Mesenchymal stem cell (in vitro differentiated cells and primary cell): ENCODE results near the gene ANKS1A.
"Not testable (repeated sequence)": the region's sequence is repeated elsewhere in the genome, so short reads cannot be mapped to it uniquely, and the experiment has no call there.

Experiments
- DNase-seq: peaks from one replicate; pipeline ENCODE4 v3.0.0-alpha.2; 2013
- H2AFZ ChIP-seq: one replicate; pipeline ENCODE4 v1.6.1; 2013; ENCODE audit warnings: low read depth, mild to moderate bottlenecking, control low read depth, inconsistent platforms, low read length, moderate library complexity
- H2AK5ac ChIP-seq: 2 replicates; pipeline ENCODE4 v1.6.1; 2013; ENCODE audit warnings: low read length, moderate library complexity, mild to moderate bottlenecking, inconsistent platforms; ENCODE audit not compliant: severe bottlenecking
- H2BK120ac ChIP-seq: one replicate; pipeline ENCODE4 v1.6.1; 2013; ENCODE audit warnings: low read depth, mild to moderate bottlenecking, inconsistent platforms, low read length, moderate library complexity
- H2BK12ac ChIP-seq, 2 experiments: one replicate each; pipeline ENCODE4 v1.6.1; 2013; ENCODE audit warnings: inconsistent platforms in 2 of 2, low read length in 2 of 2, mild to moderate bottlenecking in 2 of 2, moderate library complexity in 2 of 2, control low read depth in 1 of 2
- H2BK15ac ChIP-seq: one replicate; pipeline ENCODE4 v1.6.1; 2013; ENCODE audit warnings: mild to moderate bottlenecking, low read depth, inconsistent platforms; ENCODE audit not compliant: poor library complexity, severe bottlenecking
- H2BK5ac ChIP-seq: 2 replicates; pipeline ENCODE4 v1.6.1; 2013; ENCODE audit warnings: low read depth, mild to moderate bottlenecking, low read length, control low read depth, inconsistent platforms; ENCODE audit not compliant: poor library complexity, severe bottlenecking
- H3K14ac ChIP-seq, 2 experiments: one replicate each; pipeline ENCODE4 v1.6.1; 2013; ENCODE audit warnings: inconsistent platforms in 2 of 2, low read length in 2 of 2, control low read depth in 1 of 2, mild to moderate bottlenecking in 1 of 2, moderate library complexity in 1 of 2
- H3K18ac ChIP-seq, 2 experiments: one replicate each; pipeline ENCODE4 v1.6.1; 2013; ENCODE audit warnings: inconsistent platforms in 2 of 2, low read length in 2 of 2, control low read depth in 1 of 2, low read depth in 1 of 2, mild to moderate bottlenecking in 1 of 2
- H3K23ac ChIP-seq, 2 experiments: one replicate each; pipeline ENCODE4 v1.6.1; 2013; ENCODE audit warnings: inconsistent platforms in 2 of 2, low read length in 2 of 2, mild to moderate bottlenecking in 2 of 2, moderate library complexity in 2 of 2, control low read depth in 1 of 2
- H3K27ac ChIP-seq: 2 replicates; pipeline ENCODE4 v1.5.1; 2013; ENCODE audit warnings: mild to moderate bottlenecking, moderate library complexity, low read length, control low read depth, inconsistent platforms; ENCODE audit not compliant: poor library complexity, severe bottlenecking
- H3K27me3 ChIP-seq, 2 experiments: 2 replicates each; pipeline versions ENCODE4 v1.6.1 to v1.7.0; 2013; ENCODE audit warnings: low read length in 2 of 2, mild to moderate bottlenecking in 2 of 2, moderate library complexity in 2 of 2, control low read depth in 1 of 2, inconsistent platforms in 1 of 2; ENCODE audit not compliant: control insufficient read depth in 1 of 2, insufficient read depth in 1 of 2
- H3K36me3 ChIP-seq, 2 experiments: 2 replicates each; pipeline versions ENCODE4 v1.6.1 to v1.7.0; 2013; ENCODE audit warnings: low read length in 2 of 2, control low read depth in 1 of 2, inconsistent platforms in 1 of 2, low read depth in 1 of 2, mild to moderate bottlenecking in 1 of 2; ENCODE audit not compliant: insufficient read depth in 2 of 2, control insufficient read depth in 1 of 2
- H3K4ac ChIP-seq, 2 experiments: one replicate each; pipeline ENCODE4 v1.6.1; 2013; ENCODE audit warnings: inconsistent platforms in 2 of 2, low read length in 2 of 2, mild to moderate bottlenecking in 2 of 2, moderate library complexity in 2 of 2, control low read depth in 1 of 2, low read depth in 1 of 2
- H3K4me1 ChIP-seq: 2 replicates; pipeline ENCODE4 v1.6.1; 2013; ENCODE audit warnings: low read depth, low read length, control low read depth; ENCODE audit not compliant: control insufficient read depth, insufficient read depth
- H3K4me2 ChIP-seq: 2 replicates; pipeline ENCODE4 v1.6.1; 2013; ENCODE audit warnings: low read length, mild to moderate bottlenecking, inconsistent platforms; ENCODE audit not compliant: poor library complexity, severe bottlenecking
- H3K4me3 ChIP-seq, 2 experiments: 2 replicates each; pipeline versions ENCODE4 v1.5.1 to v1.7.0; 2013; ENCODE audit warnings: low read length in 2 of 2, mild to moderate bottlenecking in 2 of 2, control low read depth in 1 of 2, low read depth in 1 of 2; ENCODE audit not compliant: insufficient read depth in 1 of 2
- H3K79me1 ChIP-seq: replicated peaks from 2 replicates; pipeline ENCODE4 v1.6.1; 2013; ENCODE audit warnings: mild to moderate bottlenecking, control low read depth, low read length, inconsistent platforms; ENCODE audit not compliant: poor library complexity, severe bottlenecking
- H3K9ac ChIP-seq: 2 replicates; pipeline ENCODE4 v1.7.0; 2013; ENCODE audit warnings: mild to moderate bottlenecking, low read length, moderate library complexity
- H3K9me3 ChIP-seq: 2 replicates; pipeline ENCODE4 v1.7.0; 2013; ENCODE audit warnings: mild to moderate bottlenecking, low read length; ENCODE audit not compliant: control insufficient read depth
- H4K8ac ChIP-seq: one replicate; pipeline ENCODE4 v1.6.1; 2013; ENCODE audit warnings: inconsistent platforms, mild to moderate bottlenecking, low read length, moderate library complexity
- H4K91ac ChIP-seq: one replicate; pipeline ENCODE4 v1.6.1; 2013; ENCODE audit warnings: mild to moderate bottlenecking, low read length, inconsistent platforms
- WGBS: methylation state at CpG from one replicate; pipeline ENCODE4 v1.1.7; 2013; ENCODE audit warnings: mixed read lengths; 5-methylcytosine and 5-hydroxymethylcytosine counted together

ANKS1A gene

GRCh38 chr6:35138191-35138590 lies 249.1 kb downstream of the ANKS1A start:
- not testable (repeated sequence) for H3K9me3 ChIP-seq, H3K4me2 ChIP-seq, H3K4me1 ChIP-seq, H4K91ac ChIP-seq, H3K36me3 ChIP-seq, H2BK5ac ChIP-seq, H3K27ac ChIP-seq, H3K14ac ChIP-seq, H3K4ac ChIP-seq, H2BK15ac ChIP-seq, H2BK120ac ChIP-seq, DNase-seq, H3K9ac ChIP-seq, H4K8ac ChIP-seq, H2AFZ ChIP-seq, H3K79me1 ChIP-seq, H2BK12ac ChIP-seq, H3K4me3 ChIP-seq, H2AK5ac ChIP-seq, H3K18ac ChIP-seq, H3K27me3 ChIP-seq, H3K23ac ChIP-seq
- 94% methylated on average over 1 of the region's 3 CpGs for WGBS

GRCh38 chr6:35139470-35139869 lies 250.4 kb downstream of the ANKS1A start:
- peaks cover 1% of the 10 kb centered on the region for H3K4me1 ChIP-seq
- no peak overlapping the region for H4K91ac ChIP-seq
- H3K4me3 ChIP-seq, result no peak overlapping the region
- no peak overlapping the region for H2BK15ac ChIP-seq
- H2BK12ac ChIP-seq, result no peak overlapping the region
- H3K23ac ChIP-seq, result no peak overlapping the region
- no peak overlapping the region for H2AK5ac ChIP-seq
- H3K18ac ChIP-seq, result no peak overlapping the region
- H3K79me1 ChIP-seq, result no peaks in the 10 kb centered on the region
- DNase-seq, result no peak
- H3K9me3 ChIP-seq, result no peaks in the 10 kb centered on the region
- H3K9ac ChIP-seq, result no peak overlapping the region
- H3K4ac ChIP-seq, result no peak overlapping the region
- no peak overlapping the region for H3K27ac ChIP-seq
- H3K27me3 ChIP-seq, result no peaks in the 10 kb centered on the region
- no peak overlapping the region for H3K4me2 ChIP-seq
- no peak overlapping the region for H4K8ac ChIP-seq
- no peak overlapping the region for H2BK120ac ChIP-seq
- no peaks in the 10 kb centered on the region for H3K36me3 ChIP-seq
- 20% methylated on average over 1 of the region's 2 CpGs for WGBS
- H3K14ac ChIP-seq, result no peak overlapping the region
- no peak overlapping the region for H2BK5ac ChIP-seq
- no peak overlapping the region for H2AFZ ChIP-seq

DNA sequence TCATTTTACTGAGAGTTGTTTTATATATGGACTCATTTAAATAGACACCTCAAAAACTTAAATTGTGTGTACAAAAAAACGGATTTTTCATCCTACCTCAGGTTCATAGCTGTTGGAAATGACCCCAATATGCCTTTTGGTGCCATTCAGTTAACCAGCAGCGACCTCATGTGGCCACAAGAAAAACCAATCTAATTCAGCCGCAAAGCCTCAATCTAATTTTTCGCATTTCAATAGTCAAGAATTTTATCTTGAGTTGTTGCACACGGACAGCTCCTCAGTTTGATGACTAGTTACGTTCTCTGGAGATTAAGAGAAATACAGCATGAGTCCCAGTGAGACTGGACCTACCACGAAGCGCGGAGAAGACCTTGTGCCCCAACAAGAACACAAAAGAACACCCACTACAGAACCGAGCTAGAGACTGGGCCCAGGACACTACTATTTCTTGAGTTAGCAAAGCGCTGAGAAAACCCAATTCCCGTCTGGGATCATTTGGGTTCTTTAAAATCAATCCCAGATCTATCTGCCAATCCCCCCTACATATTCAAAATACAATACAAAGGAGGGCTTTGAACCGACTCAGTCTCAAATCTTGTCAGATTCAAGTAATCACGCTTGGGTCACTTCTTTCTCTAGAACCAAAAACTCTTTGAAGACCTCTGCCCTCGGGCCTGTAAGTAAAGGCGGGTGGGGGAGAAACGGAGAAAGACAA lies 251.0 kb downstream of the ANKS1A start:
- 31% methylated on average over 13 of the region's 17 CpGs for WGBS

GRCh38 chr6:35140639-35141006 lies 251.6 kb downstream of the ANKS1A start:
- no peaks in the 10 kb centered on the region for H3K36me3 ChIP-seq
- no peaks in the 10 kb centered on the region for H3K9me3 ChIP-seq
- H3K27ac ChIP-seq, result no peak overlapping the region
- H3K4me3 ChIP-seq, result no peak overlapping the region
- H2AFZ ChIP-seq, result no peak overlapping the region
- H3K4me1 ChIP-seq, result peaks cover 1% of the 10 kb centered on the region
- no peak overlapping the region for H3K9ac ChIP-seq
- WGBS, result 71% methylated on average over 13 of the region's 15 CpGs
- H2AK5ac ChIP-seq, result no peak overlapping the region
- peak overlapping the region; percentile 96 for H2BK15ac ChIP-seq
- H3K18ac ChIP-seq, result no peak overlapping the region
- H2BK5ac ChIP-seq, result no peak overlapping the region
- no peak for DNase-seq
- H3K4me2 ChIP-seq, result no peak overlapping the region
- peak overlapping the region; percentile 46 for H4K91ac ChIP-seq
- H3K27me3 ChIP-seq, result no peaks in the 10 kb centered on the region
- no peak overlapping the region for H3K23ac ChIP-seq
- no peak overlapping the region for H2BK120ac ChIP-seq
- H4K8ac ChIP-seq, result no peak overlapping the region
- no peak overlapping the region for H3K14ac ChIP-seq
- no peak overlapping the region for H3K4ac ChIP-seq
- no peaks in the 10 kb centered on the region for H3K79me1 ChIP-seq
- H2BK12ac ChIP-seq, result no peak overlapping the region

More for the DNA sequence above, 251.0 kb downstream of the ANKS1A start:
- Histone ChIP-seq H3K4me3 (no peak overlapping the region), H4K8ac (no peak overlapping the region), H3K27me3 (no peaks in the 10 kb centered on the region), H2AK5ac (no peak overlapping the region), H3K18ac (no peak overlapping the region), H3K27ac (no peak overlapping the region), H3K9ac (no peak overlapping the region), H4K91ac (no peak overlapping the region), H2BK120ac (no peak overlapping the region), H3K36me3 (no peaks in the 10 kb centered on the region), H2BK15ac (no peak overlapping the region), H3K4me1 (peaks cover 1% of the 10 kb centered on the region), H3K14ac (no peak overlapping the region), H3K9me3 (no peaks in the 10 kb centered on the region), H2BK5ac (no peak overlapping the region), H3K23ac (no peak overlapping the region), H2BK12ac (no peak overlapping the region), H3K4me2 (no peak overlapping the region), H3K4ac (peak overlapping the region in 1 of 2 experiments; percentile 37), H3K79me1 (no peaks in the 10 kb centered on the region), H2AFZ (no peak overlapping the region)
- DNase-seq, result peak; percentile 69
